Measurements from ENCODE around the gene PIP5KL1. TPM values are rescaled to one million over a fixed set of nuclear protein-coding genes. Genes with fewer than 3 reads are reported as not detected.

Gene PIP5KL1
- total and polyA plus RNA-seq, 2 donors (not counting 3 experiments of a cell fraction or from before 2014, with no cell fraction given), result 1.5 to 2.9 TPM

- Histone ChIP-seq H3K4me1 (ENCODE audit: control insufficient read depth, extremely low read depth, insufficient read depth, low read length) (peaks cover 19% of the 10 kb centered on the region), H3K27ac (ENCODE audit: insufficient read depth, low read depth, low read length) (no peak overlapping the region), H3K36me3 (ENCODE audit: control insufficient read depth in 2 of 2, extremely low read depth in 1 of 2, insufficient read depth in 2 of 2, low read length in 2 of 2) (no peaks in the 10 kb centered on the region), H3K4me3 (replicated peaks in 1 of 3; ENCODE audit: insufficient read depth in 1 of 3, low read depth in 1 of 3, low read length in 3 of 3) (no peak overlapping the region), H3K4me2 (ENCODE audit: insufficient read depth, low read length) (no peak overlapping the region), H2AFZ (ENCODE audit: low read depth, low read length) (no peak overlapping the region), H3K9me3 (replicated peaks; ENCODE audit: control insufficient read depth, insufficient read depth, low read length) (no peaks in the 10 kb centered on the region), H3K9ac (replicated peaks; ENCODE audit: extremely low read depth, insufficient read depth, low read length) (no peak overlapping the region), H3K79me2 (ENCODE audit: control insufficient read depth, insufficient read depth, low read length) (peaks cover 17% of the 10 kb centered on the region), H3K9me1 (replicated peaks; ENCODE audit: control insufficient read depth, extremely low read depth, insufficient read depth, low read length) (no peaks in the 10 kb centered on the region), H3K27me3 (ENCODE audit: control insufficient read depth in 2 of 2, insufficient read depth in 2 of 2, low read length in 2 of 2) (no peaks in the 10 kb centered on the region), H4K20me1 (replicated peaks; ENCODE audit: control insufficient read depth, extremely low read depth, insufficient read depth, low read length) (no peaks in the 10 kb centered on the region)
- TF ChIP-seq GATA2 (IDR thresholded peaks at IDR 0.05; ENCODE audit: insufficient read depth, insufficient read length, low read depth, low read length), result no peak
- TF ChIP-seq EZH2 (IDR thresholded peaks at IDR 0.05; ENCODE audit: borderline replicate concordance, low read depth, low read length, severe bottlenecking), result no peak
- no peak for TF ChIP-seq POLR2A (IDR thresholded peaks at IDR 0.05; ENCODE audit: low read depth, low read length)
- TF ChIP-seq MYC (IDR thresholded peaks at IDR 0.05; ENCODE audit: low read depth, low read length), result no peak
- no peak for TF ChIP-seq JUN (IDR thresholded peaks at IDR 0.05; ENCODE audit: borderline replicate concordance, insufficient read depth, insufficient read length, low read depth)
- TF ChIP-seq FOS (IDR thresholded peaks at IDR 0.05; ENCODE audit: borderline replicate concordance, insufficient read depth, low read length), result no peak
- TF ChIP-seq MAX (IDR thresholded peaks at IDR 0.05; ENCODE audit: insufficient read depth, insufficient read length), result no peak
- TF ChIP-seq POLR2AphosphoS5 (IDR thresholded peaks at IDR 0.05; ENCODE audit: insufficient read depth, low read depth, low read length), result no peak
- no peak for TF ChIP-seq CTCF (IDR thresholded peaks at IDR 0.05; ENCODE audit: extremely low read depth in 1 of 2, insufficient read depth in 1 of 2, low read depth in 1 of 2, low read length in 2 of 2)
- DNase-seq (ENCODE audit: low read depth, low spot score), result no peak
- intact Hi-C loops (cut with micrococcal nuclease) (no loop called here), dilution Hi-C loops (cut with MboI; ENCODE audit: extremely low pct_ligation_motif_present, low sequenced_read_pairs) (no loop called here)
- no TSS peak for BruUV-seq (replicated peaks)
- FAIRE-seq, result no peak
- CTCF ChIA-PET, result interaction anchor here (2.8 to 10.3 kb wide), 2 partner anchors 33 to 58 kb away, joined by 12 to 71 read pairs; no protein-coding TSS in a partner anchor
- POLR2A ChIA-PET, result interaction anchor here (0.5 kb wide), 1 partner anchor 374 kb away, joined by 5 read pairs; no protein-coding TSS in a partner anchor
These were observed 45.9 kb upstream of the PIP5KL1 start for GRCh38 chr9:127976498-127976897.

All from endothelial cell of umbilical vein (primary cell).